Measurements from ENCODE around the gene SORT1.

- no peak for TF ChIP-seq FIP1L1 (IDR thresholded peaks at IDR 0.05; ENCODE audit: borderline replicate concordance, insufficient read depth, low read depth, low read length)
- TF ChIP-seq LRRFIP1 (CRISPR knock-in tag; conservative IDR thresholded peaks at IDR 0.05): no peak
- TF ChIP-seq, protein P1, sequence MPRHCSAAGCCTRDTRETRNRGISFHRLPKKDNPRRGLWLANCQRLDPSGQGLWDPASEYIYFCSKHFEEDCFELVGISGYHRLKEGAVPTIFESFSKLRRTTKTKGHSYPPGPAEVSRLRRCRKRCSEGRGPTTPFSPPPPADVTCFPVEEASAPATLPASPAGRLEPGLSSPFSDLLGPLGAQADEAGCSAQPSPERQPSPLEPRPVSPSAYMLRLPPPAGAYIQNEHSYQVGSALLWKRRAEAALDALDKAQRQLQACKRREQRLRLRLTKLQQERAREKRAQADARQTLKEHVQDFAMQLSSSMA (CRISPR knock-in tag; IDR thresholded peaks at IDR 0.05): no peak
- no peak for TF ChIP-seq TCF7L2 (IDR thresholded peaks at IDR 0.05; ENCODE audit: low read depth, low read length)
- no peak for TF ChIP-seq PPARG (CRISPR knock-in tag; conservative IDR thresholded peaks at IDR 0.05)
- no peak for TF ChIP-seq CTCF (CRISPR knock-in tag; IDR thresholded peaks at IDR 0.05)
These were observed 121.9 kb downstream of the SORT1 start for GRCh38 chr1:109275706-109276345.
